ENCODE measurements around the gene LDB3. TPM values are rescaled to one million over a fixed set of nuclear protein-coding genes. Genes with fewer than 3 reads are reported as not detected.

LDB3 gene
- total and polyA plus RNA-seq, 2 of the 8 experiments (the other 6 are each of a cell fraction or from before 2014, with no cell fraction given) = 0.20 to 0.43 TPM

- Histone ChIP-seq H3K79me2 (ENCODE audit: control insufficient read depth in 1 of 2, insufficient read depth in 2 of 2, low read length in 2 of 2) (peaks cover under 1 to 39% of the 10 kb centered on the region in 2 experiments; a peak in 3 of 4 replicates), H3K27me3 (replicated peaks in 1 of 4; ENCODE audit: control insufficient read depth in 3 of 4, extremely low read depth in 1 of 4, insufficient read depth in 3 of 4, low read length in 3 of 4) (no peaks in the 10 kb centered on the region), H2BK15ac (ENCODE audit: low read length) (no peak overlapping the region; the same call in 1 of the 2 replicates), H2BK12ac (ENCODE audit: low read depth, low read length) (no peak overlapping the region), H3K4me3 (ENCODE audit: extremely low read depth in 1 of 4, insufficient read depth in 2 of 4, low read depth in 3 of 4, low read length in 4 of 4) (no peak overlapping the region), H3K79me1 (ENCODE audit: low read depth, low read length) (peaks cover 5% of the 10 kb centered on the region; the same call in 1 of the 2 replicates), H3K4ac (replicated peaks; ENCODE audit: insufficient read length, low read depth, low read length) (no peak overlapping the region), H3K9ac (replicated peaks in 1 of 4; ENCODE audit: extremely low read depth in 1 of 4, low read depth in 3 of 4, low read length in 3 of 4) (no peak overlapping the region), H2AFZ (ENCODE audit: low read length) (no peak overlapping the region), H3K56ac (replicated peaks; ENCODE audit: insufficient read length, low read depth, low read length) (no peak overlapping the region), H4K91ac (replicated peaks; ENCODE audit: insufficient read length, low read length) (no peak overlapping the region), H2BK20ac (ENCODE audit: low read length) (no peak overlapping the region; the same call in 1 of the 2 replicates), H2BK5ac (ENCODE audit: low read depth, low read length) (peak overlapping the region; percentile 76; the same call in 1 of the 2 replicates), H2AK5ac (ENCODE audit: low read depth, low read length) (no peak overlapping the region), H3K4me2 (ENCODE audit: insufficient read depth in 1 of 2, low read depth in 2 of 2, low read length in 2 of 2) (peak overlapping the region; percentile 33 to 34; a peak in 3 of 4 replicates), H3K27ac (ENCODE audit: low read depth, low read length) (no peak overlapping the region), H2BK120ac (replicated peaks; ENCODE audit: low read depth, low read length) (no peak overlapping the region), H4K5ac (ENCODE audit: insufficient read length, low read depth, low read length) (no peak overlapping the region), H3K14ac (ENCODE audit: insufficient read length) (no peak overlapping the region), H3K23me2 (ENCODE audit: low read depth, low read length) (peaks cover 3% of the 10 kb centered on the region; the same call in 1 of the 2 replicates), H3K18ac (ENCODE audit: extremely low read depth, low read length) (no peak overlapping the region), H3K23ac (ENCODE audit: insufficient read length) (no peak overlapping the region), H4K8ac (ENCODE audit: extremely low read depth, insufficient read depth, low read length) (no peak overlapping the region), H3K36me3 (ENCODE audit: control insufficient read depth in 2 of 4, insufficient read depth in 4 of 4, low read length in 3 of 4) (no peaks in the 10 kb centered on the region), H4K20me1 (replicated peaks in 1 of 2; ENCODE audit: control insufficient read depth in 1 of 2, insufficient read depth in 2 of 2, low read length in 2 of 2) (peaks cover 3 to 5% of the 10 kb centered on the region in 2 experiments), H3K4me1 (replicated peaks in 1 of 4; ENCODE audit: control insufficient read depth in 3 of 4, insufficient read depth in 4 of 4, low read length in 3 of 4) (peaks cover 0 to 10% (median 6%) of the 10 kb centered on the region in 4 experiments; a peak in 6 of 7 replicates), H3K9me3 (ENCODE audit: insufficient read depth in 2 of 2, low read depth in 1 of 2, low read length in 1 of 2) (no peaks in the 10 kb centered on the region)
- FAIRE-seq (no peak), DNase-seq (ENCODE audit: low read depth in 1 of 2, low spot score in 2 of 2) (no peak)
- ChIA-PET CTCF (ENCODE audit: partially characterized antibody) (interaction anchor here (0.6 to 1.7 kb wide), 13 partner anchors 22 to 157 kb away, joined by 3 to 8 read pairs (median 4); no protein-coding TSS in a partner anchor), POLR2A (ENCODE audit: partially characterized antibody) (interaction anchor here (0.9 to 3.6 kb wide), 8 partner anchors 9 to 117 kb away, joined by 3 to 25 read pairs (median 4); no protein-coding TSS in a partner anchor)
- 82% methylated on average over 4 of the region's 4 CpGs; no CpG with 5 or more reads in 1 of the 2 experiments for WGBS, 2 experiments (ENCODE audit: extremely low coverage in 1 of 2, insufficient coverage in 1 of 2, insufficient read length in 1 of 2, insufficient replicate concordance in 2 of 2, low coverage in 1 of 2, low lambda C conversion rate in 2 of 2, missing lambda C conversion rate in 1 of 2)
- TF ChIP-seq SP4 (IDR thresholded peaks at IDR 0.05; ENCODE audit: low read length) = no peak
- TF ChIP-seq TEAD4 (IDR thresholded peaks at IDR 0.05; ENCODE audit: low read depth, low read length) = no peak
- no peak for TF ChIP-seq HDAC2 (IDR thresholded peaks at IDR 0.05; ENCODE audit: borderline replicate concordance in 1 of 2, low read depth in 2 of 2, low read length in 2 of 2)
- no peak for TF ChIP-seq SIX5 (IDR thresholded peaks at IDR 0.05; ENCODE audit: low read depth, low read length)
- no peak for TF ChIP-seq ASH2L (IDR thresholded peaks at IDR 0.05; ENCODE audit: low read length)
- no peak for TF ChIP-seq USF2 (IDR thresholded peaks at IDR 0.05; ENCODE audit: low read length)
- no peak for TF ChIP-seq ATF3 (IDR thresholded peaks at IDR 0.05; ENCODE audit: insufficient read depth, low read depth, low read length)
- no peak for TF ChIP-seq KDM4A (IDR thresholded peaks at IDR 0.05; ENCODE audit: low read depth, low read length, severe bottlenecking)
- no peak for TF ChIP-seq SIRT6 (IDR thresholded peaks at IDR 0.05; ENCODE audit: low read length)
- no peak for TF ChIP-seq E2F6 (IDR thresholded peaks at IDR 0.05)
- TF ChIP-seq TAF1 (IDR thresholded peaks at IDR 0.05; ENCODE audit: low read depth, low read length) = no peak
Measured at GRCh38 chr10:86752311-86752710, 84.0 kb downstream of the LDB3 start.

All from H1 (cell line).